ENCODE measurements around the gene OAF.

- TF ChIP-seq CTCF (IDR thresholded peaks at IDR 0.05) (no peak), POLR2A (IDR thresholded peaks at IDR 0.05) (no peak)
Measured at GRCh38 chr11:120170741-120171261, 40.0 kb upstream of the OAF start.

Measured in uterus (tissue), 2 donors.